Activated CD4-positive, alpha-beta T cell treated with anti-CD3 and anti-CD28 coated beads for 48 hours (primary cell): Measurements from ENCODE around the gene RSL1D1.
"Not testable (repeated sequence)": the region's sequence is repeated elsewhere in the genome, so short reads cannot be mapped to it uniquely, and the experiment has no call there.

Experiments used
- DNase-seq: peaks from one replicate; pipeline ENCODE4 v3.0.0-alpha.2; 2020

Gene RSL1D1

GRCh38 chr16:11843206-11843605, 8.1 kb downstream of the RSL1D1 start:
- DNase-seq: no peak

GRCh38 chr16:11841026-11841425, 10.3 kb downstream of the RSL1D1 start:
- DNase-seq: no peak

DNA sequence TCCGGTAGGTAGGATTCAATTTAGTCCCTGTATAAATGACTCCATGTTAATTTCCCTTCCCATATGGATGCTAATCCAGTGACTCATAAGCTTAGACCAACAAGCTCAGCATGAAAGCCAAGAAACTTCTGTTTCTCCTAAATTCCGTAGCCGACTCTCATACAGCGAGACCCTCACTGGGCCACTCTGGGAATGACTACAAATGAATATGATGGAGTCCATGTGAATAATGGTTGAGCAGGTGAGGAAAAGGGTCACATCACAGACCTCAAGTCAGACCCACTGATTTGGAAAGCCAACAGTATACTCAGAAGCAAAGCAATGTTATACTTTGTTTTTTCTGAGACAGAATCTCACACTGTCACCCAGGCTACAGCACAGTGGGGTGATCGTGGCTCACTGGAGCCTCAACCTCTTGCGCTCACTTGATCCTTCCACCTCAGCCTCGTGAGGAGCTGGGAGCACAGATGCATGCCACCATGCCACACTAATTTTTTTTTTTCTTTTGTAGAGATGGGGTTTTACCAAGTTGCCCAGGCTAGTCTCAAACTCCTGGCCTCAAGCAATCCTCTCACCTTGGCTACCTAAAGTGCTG, 14.6 kb downstream of the RSL1D1 start:
- DNase-seq: no peak

DNA sequence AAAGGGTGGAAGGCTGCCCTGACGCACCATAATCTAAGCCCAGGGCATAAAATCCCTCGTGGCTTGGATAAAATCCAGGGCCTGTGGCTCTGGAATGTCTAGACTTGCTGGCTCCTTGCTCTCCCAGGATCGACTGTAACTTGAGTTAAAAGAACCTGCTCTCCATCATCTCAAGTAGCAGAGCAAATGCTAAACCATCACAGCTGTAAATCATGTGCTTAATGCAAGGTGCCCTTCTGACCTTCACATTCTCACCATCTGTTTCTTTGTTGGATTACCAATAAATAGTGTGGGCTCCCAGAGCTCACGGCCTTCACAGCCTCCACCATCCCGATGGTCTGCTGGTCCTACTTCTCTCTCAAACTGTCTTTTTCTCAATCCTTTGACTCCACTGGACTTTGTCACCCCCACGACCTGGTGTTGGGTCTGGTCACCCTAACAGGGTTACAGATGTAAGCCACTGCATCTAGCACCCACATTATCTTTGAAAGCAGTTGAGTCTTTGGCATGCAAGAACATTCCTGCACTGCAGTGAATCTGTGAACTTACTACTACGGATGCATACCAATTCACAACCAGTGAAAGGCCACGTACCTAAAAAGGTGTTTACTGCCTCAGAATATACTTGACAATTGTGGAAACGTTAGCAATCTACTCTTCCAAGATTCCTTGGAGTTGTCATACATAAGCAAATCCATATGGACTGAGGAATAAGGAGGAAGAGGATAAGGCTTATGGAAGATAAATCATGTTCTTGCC, 15.3 kb downstream of the RSL1D1 start:
- no peak for DNase-seq

DNA sequence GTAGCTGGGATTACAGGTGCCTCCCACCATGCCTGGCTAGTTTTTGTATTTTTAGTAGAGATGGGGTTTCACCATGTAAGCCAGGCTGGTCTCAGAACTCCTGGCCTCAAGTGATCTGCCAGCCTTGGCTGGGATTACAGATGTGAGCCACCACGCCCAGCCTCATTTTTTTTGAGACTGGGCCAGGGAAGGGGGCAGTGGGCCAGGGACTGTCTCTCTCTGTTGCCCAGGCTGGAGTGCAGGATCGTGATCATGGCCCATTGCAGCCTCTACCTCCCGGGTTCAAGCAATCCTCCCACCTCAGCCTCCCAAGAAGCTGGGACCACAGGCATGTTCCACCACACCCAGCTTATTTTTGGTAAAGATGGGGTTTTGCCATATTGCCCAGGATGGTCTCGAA, 16.0 kb downstream of the RSL1D1 start:
- DNase-seq: no peak

- no peak for DNase-seq
Measured at GRCh38 chr16:11833951-11834695, 17.2 kb downstream of the RSL1D1 start.

DNA sequence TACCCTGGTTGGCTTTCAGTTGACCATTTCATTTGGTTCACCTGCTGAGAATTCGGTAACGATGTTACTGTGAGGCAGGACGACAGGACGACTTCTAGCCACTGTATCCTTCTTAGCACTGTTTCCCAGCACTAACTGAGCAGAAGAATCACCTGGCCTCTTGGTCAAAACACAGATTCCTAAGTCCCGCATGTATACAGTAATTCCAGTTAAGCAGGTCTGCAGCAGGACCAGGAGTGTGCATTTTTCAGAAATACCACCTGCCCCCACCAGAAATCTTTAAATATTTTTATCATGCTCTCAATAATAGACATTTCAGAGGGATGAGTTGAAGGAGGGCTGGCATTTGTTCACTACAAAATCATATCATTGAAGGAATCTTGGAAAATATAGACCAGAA, 22.6 kb downstream of the RSL1D1 start:
- no peak for DNase-seq

- not testable (repeated sequence) for DNase-seq
Measured at GRCh38 chr16:11825520-11826165, 25.7 kb downstream of the RSL1D1 start.

GRCh38 chr16:11824362-11824761, 27.0 kb downstream of the RSL1D1 start:
- no peak for DNase-seq

DNA sequence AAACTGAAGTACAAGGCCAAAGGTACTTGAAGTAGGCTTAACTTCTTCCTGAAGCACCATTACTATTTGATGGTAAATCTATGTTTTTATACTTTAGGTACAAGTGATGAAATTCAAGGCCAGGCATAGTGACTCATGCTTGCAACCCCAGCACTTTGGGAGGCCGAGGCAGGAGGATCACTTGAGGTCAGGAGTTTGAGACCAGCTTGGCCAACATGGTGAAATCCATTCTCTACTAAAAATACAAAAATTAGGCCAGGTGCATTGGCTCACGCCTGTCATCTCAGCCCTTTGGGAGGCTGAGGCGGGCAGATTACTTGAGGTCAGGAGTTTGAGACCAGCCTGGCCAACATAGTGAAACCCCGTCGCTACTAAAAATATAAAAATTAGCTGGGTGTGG, 27.7 kb downstream of the RSL1D1 start:
- not testable (repeated sequence) for DNase-seq

DNA sequence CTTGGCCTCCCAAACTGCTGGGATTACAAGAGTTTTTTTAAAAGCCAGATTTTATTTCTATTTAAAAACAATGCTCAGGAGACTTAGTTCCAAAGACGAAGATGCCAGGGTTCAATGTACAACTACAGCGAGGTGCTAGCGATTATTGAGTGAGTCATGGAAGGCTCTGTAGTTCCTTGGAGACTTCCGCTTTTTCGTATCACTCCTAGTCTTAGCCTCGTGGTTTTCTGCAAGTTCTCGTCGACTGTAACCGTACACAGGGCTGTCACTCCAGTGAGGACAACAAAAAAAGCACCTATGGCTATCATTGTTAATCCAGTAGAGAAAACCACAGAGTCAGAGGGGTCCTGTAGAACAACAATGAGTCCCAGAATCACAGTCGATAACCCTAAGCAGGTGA, 31.5 kb downstream of the RSL1D1 start:
- DNase-seq: no peak

- DNase-seq: not testable (repeated sequence)
Measured at GRCh38 chr16:11818970-11819369, 32.4 kb downstream of the RSL1D1 start.

DNA sequence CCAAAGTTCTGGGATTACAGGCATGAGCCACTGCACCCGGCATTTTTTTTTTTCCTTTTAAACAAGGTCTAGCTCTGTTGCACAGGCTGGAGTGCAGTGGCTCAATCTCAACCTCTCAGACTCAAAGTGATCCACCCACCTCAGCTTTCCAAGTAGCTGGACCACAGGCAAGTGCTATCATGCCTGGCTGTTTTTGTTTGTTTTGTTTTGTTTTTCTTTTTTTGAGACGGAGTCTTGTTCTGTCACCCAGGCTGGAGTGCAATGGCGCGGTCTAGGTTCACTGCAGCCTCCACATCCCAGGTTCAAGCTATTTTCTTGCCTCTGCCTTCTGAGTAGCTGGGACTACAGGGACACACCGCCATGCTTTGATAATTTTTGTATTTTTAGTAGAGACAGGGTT, 35.2 kb downstream of the RSL1D1 start:
- no peak for DNase-seq

GRCh38 chr16:11814800-11815199, 36.5 kb downstream of the RSL1D1 start:
- not testable (repeated sequence) for DNase-seq

- DNase-seq: no peak
Measured at GRCh38 chr16:11806721-11807120, 44.6 kb downstream of the RSL1D1 start.

- no peak for DNase-seq
Measured at GRCh38 chr16:11805556-11805955, 45.8 kb downstream of the RSL1D1 start.

GRCh38 chr16:11801481-11802021, 49.8 kb downstream of the RSL1D1 start:
- no peak for DNase-seq

GRCh38 chr16:11800382-11800718, 51.0 kb downstream of the RSL1D1 start:
- no peak for DNase-seq

- DNase-seq: peak; percentile 40
Measured at GRCh38 chr16:11799509-11800381, 51.6 kb downstream of the RSL1D1 start.

GRCh38 chr16:11799017-11799381, 52.3 kb downstream of the RSL1D1 start:
- no peak for DNase-seq

GRCh38 chr16:11797957-11798299, 53.4 kb downstream of the RSL1D1 start:
- no peak for DNase-seq

GRCh38 chr16:11797166-11797956, 54.0 kb downstream of the RSL1D1 start, which contains the start of gene ZC3H7A:
Gene ZC3H7A (minus strand): TSS chr16:11797258. CDS start chr16:11782354, 14,904 bp downstream.
- peak; percentile 95 for DNase-seq
